BLaER1 treated with 17β-estradiol and CSF1 and Interleukin-3, amounts not matched to agents 10 nM and 100 nM (cell line): ENCODE measurements around the gene SDK2.

Source experiments
- H3K27ac ChIP-seq, 11 experiments: shearing (Covaris generic); formaldehyde crosslinking; 2 replicates each; pipeline ENCODE4 v1.8.1; 2022
- H3K27me3 ChIP-seq, 11 experiments: shearing (Covaris generic); formaldehyde crosslinking; 2 replicates each; pipeline ENCODE4 v1.8.1; 2022
- H3K36me3 ChIP-seq, 11 experiments: shearing (Covaris generic); formaldehyde crosslinking; 2 replicates each; pipeline ENCODE4 v1.8.1; 2022
- H3K4me1 ChIP-seq, 10 experiments: shearing (Covaris generic); formaldehyde crosslinking; 2 replicates each; pipeline ENCODE4 v1.8.1; 2022
- H3K4me2 ChIP-seq, 11 experiments: shearing (Covaris generic); formaldehyde crosslinking; 2 replicates each; pipeline ENCODE4 v1.8.1; 2022
- H3K4me3 ChIP-seq, 10 experiments: shearing (Covaris generic); formaldehyde crosslinking; 2 replicates each; pipeline ENCODE4 v1.8.1; 2022
- H3K9ac ChIP-seq, 11 experiments: shearing (Covaris generic); formaldehyde crosslinking; 2 replicates each; pipeline ENCODE4 v1.8.1; 2022
- H3K9me3 ChIP-seq, 11 experiments: shearing (Covaris generic); formaldehyde crosslinking; replicated peaks in 1 of 11; 2 replicates each; pipeline ENCODE4 v1.8.1; 2022
- H4K20me1 ChIP-seq, 11 experiments: shearing (Covaris generic); formaldehyde crosslinking; 2 replicates each; pipeline ENCODE4 v1.8.1; 2022
- Cebpa-rat ChIP-seq, 11 experiments: shearing (Covaris generic); IDR thresholded peaks; 2 replicates each; pipeline ENCODE4 v1.8.1; 2022

SDK2 gene

GRCh38 chr17:73541111-73541510 is 103.1 kb downstream of the SDK2 start:
- no peaks in the 10 kb centered on the region for H3K36me3 ChIP-seq
- no peak overlapping the region for H3K4me3 ChIP-seq
- TF ChIP-seq Cebpa-rat (IDR thresholded peaks at IDR 0.05), result no peak
- no peak overlapping the region for H3K27ac ChIP-seq
- H3K27me3 ChIP-seq, result no peaks in the 10 kb centered on the region
- peaks cover 0 to 21% (median 0%) of the 10 kb centered on the region in 11 experiments; a peak in 4 of 22 replicates for H4K20me1 ChIP-seq
- peak overlapping the region in 7 of 11 experiments; percentile 4 to 52 (median 45); a peak in 9 of 22 replicates for H3K4me2 ChIP-seq
- H3K4me1 ChIP-seq, result peaks cover 0 to 27% (median 16%) of the 10 kb centered on the region in 10 experiments; a peak in 14 of 20 replicates
- H3K9me3 ChIP-seq, result no peaks in the 10 kb centered on the region
- H3K9ac ChIP-seq, result peak overlapping the region in 1 of 11 experiments; percentile 9; a peak in 1 of 22 replicates

GRCh38 chr17:73539166-73539565 is 105.1 kb downstream of the SDK2 start:
- TF ChIP-seq Cebpa-rat (IDR thresholded peaks at IDR 0.05), result no peak
- Histone ChIP-seq H3K9me3 (no peaks in the 10 kb centered on the region), H3K4me1 (peaks cover 0 to 40% (median 30%) of the 10 kb centered on the region in 10 experiments; a peak in 16 of 20 replicates), H3K36me3 (no peaks in the 10 kb centered on the region), H3K27me3 (no peaks in the 10 kb centered on the region), H3K9ac (no peak overlapping the region), H3K4me3 (no peak overlapping the region), H3K27ac (no peak overlapping the region), H3K4me2 (no peak overlapping the region; a peak in 1 of 22 replicates), H4K20me1 (peaks cover 0 to 21% (median 0%) of the 10 kb centered on the region in 11 experiments; a peak in 4 of 22 replicates)

GRCh38 chr17:73538445-73538844 is 105.8 kb downstream of the SDK2 start:
- Histone ChIP-seq H3K4me3 (no peak overlapping the region), H3K9ac (no peak overlapping the region), H3K27ac (no peak overlapping the region), H3K4me2 (no peak overlapping the region), H3K27me3 (no peaks in the 10 kb centered on the region), H3K36me3 (no peaks in the 10 kb centered on the region), H3K4me1 (peaks cover 0 to 46% (median 35%) of the 10 kb centered on the region in 10 experiments; a peak in 16 of 20 replicates), H4K20me1 (peaks cover 0 to 21% (median 0%) of the 10 kb centered on the region in 11 experiments; a peak in 4 of 22 replicates), H3K9me3 (no peaks in the 10 kb centered on the region)
- no peak for TF ChIP-seq Cebpa-rat (IDR thresholded peaks at IDR 0.05)

GRCh38 chr17:73536700-73537605 is 107.3 kb downstream of the SDK2 start:
- no peak for TF ChIP-seq Cebpa-rat (IDR thresholded peaks at IDR 0.05)
- Histone ChIP-seq H3K9me3 (no peaks in the 10 kb centered on the region), H3K4me1 (peaks cover 8 to 60% (median 50%) of the 10 kb centered on the region in 10 experiments), H3K27me3 (no peaks in the 10 kb centered on the region), H3K36me3 (no peaks in the 10 kb centered on the region), H3K4me2 (no peak overlapping the region), H3K27ac (no peak overlapping the region), H3K4me3 (no peak overlapping the region), H3K9ac (no peak overlapping the region), H4K20me1 (peaks cover 0 to 21% (median 0%) of the 10 kb centered on the region in 11 experiments; a peak in 3 of 22 replicates)

- peak overlapping the region in 2 of 11 experiments; percentile 3 to 9; a peak in 2 of 22 replicates for H3K4me2 ChIP-seq
- no peak for TF ChIP-seq Cebpa-rat (IDR thresholded peaks at IDR 0.05)
- no peaks in the 10 kb centered on the region for H3K36me3 ChIP-seq
- H3K9ac ChIP-seq, result no peak overlapping the region
- no peak overlapping the region for H3K27ac ChIP-seq
- H4K20me1 ChIP-seq, result peaks cover 0 to 9% (median 0%) of the 10 kb centered on the region in 11 experiments; a peak in 3 of 22 replicates
- H3K4me3 ChIP-seq, result no peak overlapping the region
- H3K27me3 ChIP-seq, result no peaks in the 10 kb centered on the region
- H3K4me1 ChIP-seq, result peaks cover 15 to 62% (median 54%) of the 10 kb centered on the region in 10 experiments
- no peaks in the 10 kb centered on the region for H3K9me3 ChIP-seq
Observed at GRCh38 chr17:73535746-73536145, 108.5 kb downstream of the SDK2 start.

GRCh38 chr17:73534209-73534909 is 109.9 kb downstream of the SDK2 start:
- Histone ChIP-seq H3K36me3 (no peaks in the 10 kb centered on the region), H3K4me2 (peak overlapping the region in 6 of 11 experiments; percentile 6 to 43 (median 20); a peak in 6 of 22 replicates), H4K20me1 (peaks cover 0 to 7% (median 0%) of the 10 kb centered on the region in 11 experiments; a peak in 2 of 22 replicates), H3K27ac (no peak overlapping the region), H3K27me3 (no peaks in the 10 kb centered on the region), H3K4me1 (peaks cover 15 to 56% (median 46%) of the 10 kb centered on the region in 10 experiments), H3K4me3 (no peak overlapping the region), H3K9ac (no peak overlapping the region), H3K9me3 (no peaks in the 10 kb centered on the region)
- TF ChIP-seq Cebpa-rat (IDR thresholded peaks at IDR 0.05), result no peak

- no peak overlapping the region for H3K27ac ChIP-seq
- H3K9me3 ChIP-seq, result no peaks in the 10 kb centered on the region
- no peaks in the 10 kb centered on the region for H3K27me3 ChIP-seq
- peak overlapping the region in 5 of 11 experiments; percentile 11 to 43 (median 22); a peak in 5 of 22 replicates for H3K4me2 ChIP-seq
- TF ChIP-seq Cebpa-rat (IDR thresholded peaks at IDR 0.05), result no peak
- peaks cover 0 to 7% (median 0%) of the 10 kb centered on the region in 11 experiments; a peak in 2 of 22 replicates for H4K20me1 ChIP-seq
- H3K4me1 ChIP-seq, result peaks cover 15 to 56% (median 46%) of the 10 kb centered on the region in 10 experiments
- no peak overlapping the region for H3K4me3 ChIP-seq
- no peak overlapping the region for H3K9ac ChIP-seq
- no peaks in the 10 kb centered on the region for H3K36me3 ChIP-seq
Observed at GRCh38 chr17:73533781-73534180, 110.5 kb downstream of the SDK2 start.

GRCh38 chr17:73533127-73533526 is 111.1 kb downstream of the SDK2 start:
- peaks cover 0 to 6% (median 0%) of the 10 kb centered on the region in 11 experiments; a peak in 2 of 22 replicates for H4K20me1 ChIP-seq
- H3K36me3 ChIP-seq, result no peaks in the 10 kb centered on the region; a peak in 1 of 22 replicates
- H3K27ac ChIP-seq, result peak overlapping the region in 8 of 11 experiments; percentile 15 to 66 (median 58); a peak in 15 of 22 replicates
- no peak overlapping the region for H3K4me3 ChIP-seq
- peaks cover 15 to 56% (median 46%) of the 10 kb centered on the region in 10 experiments for H3K4me1 ChIP-seq
- no peaks in the 10 kb centered on the region for H3K27me3 ChIP-seq
- H3K9me3 ChIP-seq, result no peaks in the 10 kb centered on the region
- TF ChIP-seq Cebpa-rat (IDR thresholded peaks at IDR 0.05), result no peak
- H3K9ac ChIP-seq, result peak overlapping the region in 5 of 11 experiments; percentile 4 to 60 (median 44); a peak in 7 of 22 replicates
- H3K4me2 ChIP-seq, result peak overlapping the region in 10 of 11 experiments; percentile 32 to 88 (median 76); a peak in 19 of 22 replicates
